GM19452 (cell line): ENCODE results near the gene DLAT.
"Not testable (repeated sequence)": the region's sequence is repeated elsewhere in the genome, so short reads cannot be mapped to it uniquely, and the experiment has no call there.

ENCODE experiments used
- ATAC-seq: cut with Tn5 transposase; IDR thresholded peaks from one replicate; pipeline ENCODE4 v1.9.1; 2021; ENCODE audit not compliant: unreplicated experiment

The DLAT gene

DNA sequence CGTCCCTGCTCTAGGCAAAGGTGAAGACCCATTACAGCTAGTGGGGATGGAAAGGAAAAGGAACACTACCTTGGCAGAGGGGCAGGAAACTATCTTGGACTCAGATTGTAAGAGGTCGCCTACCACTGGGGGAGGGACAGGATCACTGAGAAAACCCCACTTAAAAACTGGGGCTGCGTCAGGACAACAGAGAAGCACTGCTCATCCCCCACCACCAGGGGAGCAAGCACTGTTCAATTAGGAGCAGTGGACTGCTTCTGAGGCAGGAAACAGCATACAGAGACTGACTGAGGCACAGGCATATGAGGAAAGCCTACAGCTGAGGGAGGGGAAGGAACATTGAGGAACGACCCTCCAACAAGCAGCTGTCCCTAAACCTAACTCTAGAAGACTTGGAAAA is 20.8 kb upstream of the DLAT start:
- ATAC-seq: peak; percentile 83

DNA sequence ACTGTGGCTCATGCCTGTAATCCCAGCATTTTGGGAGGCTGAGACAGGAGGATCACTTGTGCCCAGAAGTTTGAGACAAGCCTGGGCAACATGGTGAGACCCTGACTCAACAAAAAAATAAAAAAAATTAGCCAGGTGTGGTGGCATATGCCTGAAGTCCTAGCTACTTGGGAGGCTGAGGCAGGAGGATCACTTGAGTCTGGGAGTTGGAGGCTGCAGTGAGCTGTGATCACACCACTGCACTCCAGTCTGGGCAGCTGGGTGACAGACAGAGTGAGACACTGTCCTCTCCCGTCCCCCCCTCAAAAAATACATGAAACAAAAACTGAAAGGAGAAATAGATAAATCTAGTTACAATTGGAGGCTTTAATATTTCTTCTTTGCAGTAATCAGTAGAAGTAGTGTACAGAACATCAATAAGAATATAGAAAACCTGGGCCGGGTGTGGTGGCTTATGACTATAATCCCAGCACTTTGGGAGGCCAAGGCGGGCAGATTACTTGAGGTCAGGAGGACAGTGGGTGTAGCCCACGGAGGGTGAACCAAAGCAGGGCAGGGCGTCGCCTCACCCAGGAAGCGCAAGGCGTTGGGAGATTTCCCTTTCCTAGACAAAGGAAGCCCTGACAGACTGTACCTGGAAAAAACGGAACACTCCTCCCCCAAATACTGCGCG is 19.6 kb upstream of the DLAT start:
- ATAC-seq: no peak

DNA sequence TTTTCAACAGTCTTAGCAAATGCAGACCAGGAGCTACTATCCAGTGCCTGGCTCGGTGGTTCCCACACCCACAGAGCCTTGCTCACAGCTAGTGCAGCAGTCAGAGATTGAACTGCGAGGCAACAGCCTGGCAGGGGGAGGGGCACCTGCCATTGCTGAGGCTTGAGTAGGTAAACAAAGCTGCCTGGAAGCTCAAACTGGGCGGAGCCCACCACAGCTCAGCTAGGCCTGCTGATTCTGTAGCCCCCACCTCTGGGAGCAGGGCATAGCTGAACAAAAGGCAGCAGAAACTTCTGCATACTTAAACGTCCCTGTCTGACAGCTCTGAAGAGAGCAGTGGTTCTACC is 19.1 kb upstream of the DLAT start:
- ATAC-seq: not testable (repeated sequence)

DNA sequence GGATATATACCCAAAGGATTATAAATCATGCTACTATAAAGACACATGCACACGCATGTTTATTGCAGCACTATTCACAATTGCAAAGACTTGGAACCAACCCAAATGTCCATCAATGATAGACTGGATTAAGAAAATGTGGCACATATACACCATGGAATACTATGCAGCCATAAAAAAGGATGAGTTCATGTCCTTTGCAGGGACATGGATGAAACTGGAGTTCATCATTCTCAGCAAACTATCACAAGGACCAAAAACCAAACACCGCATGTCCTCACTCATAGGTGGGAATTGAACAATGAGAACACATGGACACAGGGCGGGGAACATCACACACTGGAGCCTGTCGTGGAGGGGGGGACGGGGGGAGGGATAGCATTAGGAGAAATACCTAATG is 13.8 kb upstream of the DLAT start:
- not testable (repeated sequence) for ATAC-seq

DNA sequence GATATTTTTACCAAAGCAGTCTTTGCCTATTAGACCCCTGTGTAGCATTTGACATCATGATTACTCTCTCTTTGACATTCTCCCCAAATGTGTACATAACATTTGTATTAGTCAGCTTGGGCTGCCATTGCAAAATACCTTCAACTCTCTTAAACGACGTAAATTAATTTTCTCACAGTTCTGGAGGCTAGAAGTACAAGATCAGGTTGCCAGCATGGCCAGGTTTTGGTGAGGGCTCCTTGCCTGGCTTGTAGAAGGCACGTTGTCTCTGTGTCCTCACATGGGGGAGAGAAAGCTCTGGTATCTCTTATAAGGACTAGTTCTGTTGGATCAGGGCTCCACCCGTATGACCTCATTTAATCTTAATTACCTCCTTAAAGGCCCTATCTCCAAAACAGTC is 12.3 kb upstream of the DLAT start:
- no peak for ATAC-seq

DNA sequence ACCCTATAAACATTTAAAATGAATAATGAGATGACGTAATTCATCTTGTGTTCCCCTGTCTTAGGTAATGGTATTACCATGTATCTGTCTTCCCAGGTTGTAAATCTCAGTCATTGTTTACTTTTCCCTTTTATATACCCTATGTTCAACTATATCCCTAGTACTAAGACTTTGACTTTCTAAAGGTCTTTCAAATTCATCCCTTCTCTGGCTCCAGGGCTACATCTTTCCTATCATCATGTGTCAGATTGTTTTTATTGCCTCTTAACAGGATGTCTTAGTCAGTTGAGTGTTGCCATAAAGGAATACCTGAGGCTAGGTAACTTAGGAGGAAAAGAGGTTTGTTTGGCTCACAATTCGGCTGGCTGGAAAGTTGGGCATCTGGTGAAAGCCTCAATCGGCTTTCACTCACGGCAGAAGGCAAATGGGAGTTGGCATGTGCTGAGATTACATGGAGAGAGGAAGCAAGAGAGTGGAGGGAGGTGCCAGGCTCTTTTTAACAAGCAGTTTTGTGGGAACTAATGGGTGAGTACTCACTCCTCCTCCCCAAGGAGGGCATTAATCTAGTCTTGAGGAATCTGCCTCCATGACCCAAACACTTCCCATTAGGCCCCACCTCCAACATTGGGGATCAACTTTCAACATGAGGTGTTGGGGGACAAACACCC is 11.6 kb upstream of the DLAT start:
- ATAC-seq: no peak

DNA sequence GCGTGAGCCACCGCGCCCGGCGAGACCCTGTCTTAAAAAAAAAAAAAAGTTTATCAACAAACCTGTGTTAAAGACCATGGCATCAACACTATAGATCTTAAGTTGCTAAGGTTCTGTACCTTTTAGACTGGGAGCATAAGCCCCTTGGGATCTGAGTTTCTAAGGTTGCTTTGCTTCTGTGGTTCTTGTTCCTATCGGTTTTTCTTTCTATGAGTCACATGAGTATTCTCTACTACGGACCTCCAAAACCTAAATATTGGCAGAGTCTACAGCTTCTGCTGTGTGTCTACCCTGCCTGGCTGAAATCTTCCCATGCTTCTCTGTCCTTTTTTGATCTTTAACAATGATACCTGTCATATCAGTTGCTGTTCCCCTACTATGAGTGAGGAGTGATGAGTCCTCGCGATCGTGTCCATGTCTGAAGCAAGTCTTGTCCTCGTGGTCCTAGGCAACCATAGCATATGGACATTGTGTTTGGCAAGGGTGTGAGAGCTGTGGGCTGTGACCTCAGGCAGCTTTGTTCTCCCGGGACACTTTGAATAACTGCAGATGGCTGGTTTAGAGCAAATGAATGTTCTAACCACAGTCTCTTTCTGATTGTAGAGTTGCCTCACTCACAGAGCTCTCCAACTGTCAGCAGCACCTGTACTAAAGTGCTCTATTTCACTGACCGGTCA is 9.0 kb upstream of the DLAT start:
- peak; percentile 85 for ATAC-seq

DNA sequence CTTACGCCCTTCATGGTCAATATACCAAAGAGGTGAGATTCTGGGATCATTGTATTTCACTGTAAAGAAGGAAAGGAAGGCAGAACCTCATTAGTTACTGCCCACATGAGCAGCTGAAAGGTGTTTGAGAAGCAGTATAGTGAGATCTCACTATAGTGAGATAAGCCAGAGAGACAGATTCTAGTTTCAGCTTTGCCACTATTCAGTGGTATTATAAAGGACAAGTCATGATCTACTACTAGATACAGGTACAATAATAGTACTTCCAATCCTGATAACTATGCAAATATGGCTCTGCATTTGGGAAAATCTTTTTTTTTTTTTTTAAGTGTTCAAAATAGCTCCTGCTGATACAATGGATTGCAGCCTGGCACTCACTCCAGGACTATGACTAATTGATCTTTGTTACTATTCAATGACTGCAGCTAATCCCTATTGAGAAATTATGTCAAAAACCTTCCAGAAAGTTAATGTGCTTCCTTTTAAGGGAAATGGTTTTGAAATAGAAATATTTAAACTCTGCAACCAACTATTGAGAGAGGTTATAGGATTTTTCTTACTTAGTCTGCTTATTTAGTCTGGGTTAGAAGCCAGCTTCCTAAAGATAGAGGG is 8.3 kb upstream of the DLAT start:
- ATAC-seq: peak; percentile 46

DNA sequence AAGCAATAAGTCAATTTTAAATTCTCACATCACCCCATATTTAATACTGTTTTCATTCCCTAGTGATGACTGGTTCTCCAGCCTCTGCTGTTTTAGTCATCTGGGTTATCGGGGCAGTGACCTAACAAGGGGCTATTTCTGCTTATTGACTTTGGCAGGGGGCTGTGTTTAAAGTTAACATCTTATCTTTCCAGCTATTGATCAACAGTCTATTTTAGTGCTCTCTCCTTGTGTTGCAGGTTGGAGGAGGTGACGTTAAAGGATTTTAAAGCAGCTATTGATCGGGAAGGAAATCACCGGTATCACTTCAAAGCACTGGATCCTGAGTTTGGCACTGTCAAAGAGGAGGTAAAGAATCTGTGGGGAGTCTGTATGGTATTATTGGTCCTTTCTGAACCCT is 7.7 kb upstream of the DLAT start:
- ATAC-seq: no peak

DNA sequence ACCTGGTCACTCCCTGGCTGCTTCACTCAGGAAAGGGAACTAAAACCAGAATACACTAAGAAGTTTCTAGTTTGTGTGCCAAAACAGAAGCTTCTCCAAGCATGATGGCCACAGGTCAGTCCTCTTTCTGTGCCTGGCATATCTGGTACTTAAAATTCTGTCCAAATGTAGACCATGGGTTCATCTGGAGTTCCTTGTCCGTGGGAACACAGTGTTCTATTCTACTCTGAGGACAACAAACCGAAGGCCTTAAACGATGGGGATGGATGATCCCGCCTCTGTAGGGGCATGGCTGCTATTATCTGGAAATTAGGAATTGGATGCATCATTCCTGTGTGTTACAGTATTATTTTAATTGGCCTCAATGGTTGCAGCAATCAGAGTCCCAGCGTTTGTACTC is 6.1 kb upstream of the DLAT start:
- ATAC-seq: no peak

DNA sequence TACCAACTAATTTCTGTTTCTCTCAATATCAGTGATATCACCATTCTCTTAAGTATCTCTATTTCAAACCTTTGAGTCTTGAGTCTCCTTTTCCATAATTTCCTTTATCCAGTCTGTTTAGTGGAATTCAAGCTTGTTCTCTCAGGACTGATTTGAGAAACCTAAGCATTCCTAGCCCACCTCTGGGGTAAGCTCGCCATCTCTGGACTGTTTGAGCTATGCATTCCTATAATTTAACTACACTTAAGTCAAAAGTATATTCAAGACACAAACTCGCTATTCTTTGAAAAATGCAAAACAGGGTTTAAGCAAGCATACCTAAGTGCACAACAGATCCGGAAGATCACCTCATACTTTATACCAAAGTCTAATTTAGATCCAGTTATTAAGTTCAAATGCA is 2.1 kb upstream of the DLAT start:
- no peak for ATAC-seq

DNA sequence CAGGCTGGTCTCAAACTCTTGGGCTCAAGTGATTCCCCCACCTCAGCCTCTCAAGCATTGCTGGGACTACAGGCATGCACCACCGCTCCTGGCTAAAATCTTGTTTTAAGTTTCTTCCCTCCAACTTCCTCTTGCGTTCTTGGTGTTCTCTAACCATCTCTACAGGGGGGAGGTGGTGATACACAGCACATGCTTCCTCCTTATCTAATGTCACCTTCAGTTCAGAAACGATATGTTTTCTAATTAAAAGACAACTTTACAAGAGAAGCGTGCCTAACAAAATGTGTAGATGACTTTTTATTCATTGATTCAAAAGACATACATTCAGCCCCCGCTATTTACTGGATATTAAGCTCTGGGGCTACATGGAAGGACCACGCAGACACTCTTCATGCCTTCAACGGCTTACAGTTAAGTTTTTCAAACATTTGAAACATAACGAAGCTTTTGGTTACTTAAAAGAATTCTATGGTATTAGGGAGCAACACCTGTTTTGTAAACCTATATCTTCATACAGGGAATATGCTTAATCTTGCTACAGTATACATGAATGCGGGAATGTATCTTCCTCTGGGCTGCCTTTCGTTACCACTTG is 933 bp upstream of the DLAT start:
- peak; percentile 34 for ATAC-seq

DNA sequence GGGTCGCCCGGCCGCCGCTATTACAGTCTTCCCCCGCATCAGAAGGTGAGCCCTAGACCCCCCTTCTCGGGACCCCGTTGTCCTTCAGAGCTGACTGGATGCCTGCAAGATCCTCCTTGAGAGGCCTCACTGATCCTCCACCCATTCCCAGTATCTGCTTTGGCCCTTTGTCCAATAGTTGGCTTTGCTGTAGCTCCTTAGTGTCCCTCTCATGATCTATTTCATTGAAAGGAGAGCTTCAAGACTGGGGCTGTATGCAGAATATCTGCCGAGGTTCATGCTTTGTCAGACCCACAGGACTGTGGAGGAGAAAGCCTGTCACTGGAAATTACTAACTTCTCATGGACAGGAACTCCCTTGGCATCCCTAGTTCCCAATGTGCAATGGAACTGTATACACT is 499 bp downstream of the DLAT start:
- ATAC-seq: peak; percentile 9

DNA sequence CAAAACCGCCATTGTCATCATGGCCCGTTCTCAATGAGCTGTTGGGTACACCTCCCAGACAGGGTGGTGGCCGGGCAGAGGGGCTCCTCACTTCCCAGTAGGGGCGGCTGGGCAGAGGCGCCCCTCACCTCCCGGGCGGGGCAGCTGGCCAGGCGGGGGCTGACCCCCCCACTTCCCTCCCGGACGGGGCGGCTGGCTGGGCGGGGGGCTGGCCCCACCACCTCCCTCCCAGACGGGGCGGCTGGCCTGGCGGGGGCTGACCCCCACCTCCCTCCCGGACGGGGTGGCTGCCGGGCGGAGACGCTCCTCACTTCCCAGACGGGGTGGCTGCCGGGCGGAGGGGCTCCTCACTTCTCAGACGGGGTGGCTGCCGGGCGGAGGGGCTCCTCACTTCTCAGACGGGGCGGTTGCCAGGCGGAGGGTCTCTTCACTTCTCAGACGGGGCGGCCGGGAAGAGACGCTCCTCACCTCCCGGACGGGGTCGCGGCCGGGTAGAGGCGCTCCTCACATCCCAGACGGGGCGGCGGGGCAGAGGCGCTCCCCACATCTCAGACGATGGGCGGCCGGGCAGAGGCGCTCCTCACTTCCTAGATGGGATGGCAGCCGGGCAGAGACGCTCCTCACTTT is 1.7 kb downstream of the DLAT start:
- ATAC-seq: not testable (repeated sequence)

DNA sequence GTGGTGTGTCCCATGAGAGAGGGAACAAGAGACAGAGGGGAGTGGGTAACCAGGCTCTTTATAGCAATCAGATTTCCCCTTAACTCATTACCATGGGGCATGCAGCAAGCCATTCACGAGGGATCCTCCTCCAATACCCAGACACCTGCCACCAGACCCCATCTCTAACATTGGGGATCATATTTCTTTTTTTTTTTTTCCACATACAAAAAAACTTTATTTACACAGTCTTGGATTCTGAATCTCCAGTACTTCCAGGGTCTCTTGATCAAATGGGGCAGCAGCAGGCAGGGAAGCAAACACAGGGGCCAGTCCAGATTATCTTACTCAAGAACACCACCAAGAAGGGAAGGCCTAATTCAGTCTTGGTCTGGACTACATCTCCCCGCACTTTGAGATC is 4.3 kb downstream of the DLAT start:
- ATAC-seq: no peak

DNA sequence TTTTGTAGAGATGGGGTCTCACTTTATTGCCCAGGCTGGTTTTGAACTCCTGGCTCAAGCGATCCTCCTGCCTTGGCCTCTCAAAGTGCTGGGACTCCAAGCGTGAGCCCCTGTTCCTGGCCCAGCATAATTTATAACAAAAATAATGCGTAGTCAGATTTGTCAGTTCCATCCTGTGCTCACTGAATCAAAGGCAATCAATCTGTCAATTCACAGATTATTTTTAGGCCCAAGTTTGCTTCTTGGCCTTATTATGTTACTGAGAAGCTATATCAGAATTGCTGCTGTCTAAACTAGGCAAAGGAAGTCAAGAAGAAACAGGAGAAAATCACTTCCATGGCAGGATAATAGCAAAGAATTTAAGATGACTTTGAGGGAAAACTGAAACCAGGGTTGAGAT is 8.7 kb downstream of the DLAT start:
- ATAC-seq: no peak

DNA sequence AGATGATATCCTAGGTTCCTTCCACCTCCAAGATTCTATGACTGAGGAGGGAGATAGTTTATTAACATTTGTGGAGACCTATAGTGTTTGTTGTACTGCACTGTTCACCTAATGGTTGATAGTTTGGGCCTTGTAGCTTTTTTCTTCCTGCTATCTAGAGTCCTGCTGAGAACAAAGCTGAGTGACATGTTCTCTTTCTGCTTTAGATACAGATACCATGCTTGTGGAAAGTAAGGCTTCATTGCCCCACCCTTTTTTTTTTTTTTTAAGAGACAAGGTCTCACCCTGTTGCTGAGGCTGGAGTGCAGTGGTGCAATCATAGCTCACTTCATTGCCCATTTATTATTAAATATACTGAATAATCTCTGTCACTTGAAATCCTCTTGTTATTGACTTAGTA is 12.3 kb downstream of the DLAT start:
- no peak for ATAC-seq

DNA sequence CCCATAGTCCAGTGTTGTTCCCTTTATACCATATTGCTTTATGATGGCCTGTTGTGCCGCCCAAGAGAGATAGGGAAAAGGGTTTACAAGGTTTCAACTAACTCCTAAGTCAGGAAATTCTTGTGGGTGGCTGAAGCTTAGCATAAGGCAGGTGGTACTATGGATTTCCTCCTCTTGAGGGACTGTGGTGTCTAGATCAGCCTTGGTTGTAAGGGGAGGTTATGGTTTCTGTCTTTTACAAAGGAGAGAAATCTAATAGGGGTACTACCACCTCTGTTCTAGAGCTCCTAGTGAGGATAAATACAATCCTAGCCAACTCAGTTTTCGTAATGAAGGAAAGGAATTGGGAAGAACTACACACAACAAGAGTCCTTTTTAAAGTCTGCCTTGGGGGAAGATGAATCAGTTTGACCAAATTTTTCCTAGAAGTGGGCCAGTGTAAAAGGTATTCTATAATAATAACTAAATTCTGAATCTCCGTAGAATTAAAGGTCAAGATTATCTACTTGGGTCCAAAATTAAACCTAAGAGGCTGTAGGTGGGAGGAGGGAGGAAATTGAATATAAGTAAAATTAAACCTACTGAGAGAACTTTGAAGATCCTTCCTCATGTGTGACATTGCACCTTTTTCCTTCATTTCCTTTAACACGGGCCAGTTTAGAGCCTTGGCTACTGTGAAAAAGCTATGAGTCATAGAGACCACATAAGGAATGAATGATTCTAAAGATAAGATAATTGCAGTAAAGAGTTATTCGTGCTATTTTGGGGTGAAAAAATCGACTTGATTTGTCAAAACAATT is 17.2 kb downstream of the DLAT start:
- no peak for ATAC-seq

DNA sequence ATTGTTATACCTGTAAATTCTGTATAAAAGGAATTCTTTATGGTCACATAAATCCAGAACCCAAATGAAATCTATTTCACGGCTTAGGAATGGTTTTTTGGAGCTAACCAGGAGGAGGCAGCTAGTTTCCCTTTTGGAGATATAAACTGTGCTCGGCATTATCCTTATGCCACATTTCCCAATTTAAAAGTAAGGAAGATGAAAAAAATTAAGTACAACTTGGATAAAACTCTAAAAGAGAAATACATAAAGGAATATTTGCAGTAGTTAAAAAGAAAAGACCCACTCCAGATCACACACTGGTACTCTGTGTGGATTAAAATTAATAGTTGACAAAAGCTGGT is 17.7 kb downstream of the DLAT start:
- ATAC-seq: no peak

DNA sequence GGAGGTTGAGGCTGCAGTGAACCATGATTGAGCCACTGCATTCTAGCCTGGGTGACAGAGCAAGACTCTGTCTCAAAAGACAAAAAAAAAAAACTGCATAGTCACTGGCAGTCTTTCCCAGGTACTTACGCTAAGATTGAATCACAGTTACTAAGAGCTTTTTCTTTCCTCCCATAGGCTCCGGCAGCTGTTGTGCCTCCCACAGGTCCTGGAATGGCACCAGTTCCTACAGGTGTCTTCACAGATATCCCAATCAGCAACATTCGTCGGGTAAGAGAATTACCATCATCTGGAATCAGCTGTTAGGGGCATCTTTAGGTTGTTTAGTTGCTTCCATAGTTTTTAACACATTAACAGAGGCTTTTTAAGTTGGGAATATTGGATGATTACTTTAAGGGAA is 19.8 kb downstream of the DLAT start:
- no peak for ATAC-seq

DNA sequence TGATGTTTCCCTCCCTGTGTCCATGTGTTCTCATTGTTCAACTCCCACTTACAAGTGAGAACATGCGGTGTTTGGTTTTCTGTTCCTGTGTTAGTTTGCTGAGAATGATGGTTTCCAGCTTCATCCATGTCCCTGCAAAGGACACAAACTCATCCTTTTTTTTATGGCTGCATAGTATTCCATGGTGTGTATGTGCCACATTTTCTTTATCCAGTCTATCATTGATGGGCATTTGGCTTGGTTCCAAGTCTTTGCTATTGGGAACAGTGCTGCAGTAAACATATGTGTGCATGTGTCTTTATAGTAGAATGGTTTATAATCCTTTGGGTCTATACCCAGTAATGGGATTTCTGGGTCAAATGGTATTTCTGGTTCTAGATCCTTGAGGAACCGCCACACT is 21.4 kb downstream of the DLAT start:
- ATAC-seq: not testable (repeated sequence)
